Body of pancreas (tissue), 4 donors: ENCODE measurements around the gene CHCHD2. TPM values are rescaled to one million over a fixed set of nuclear protein-coding genes. Genes with fewer than 3 reads are reported as not detected.
"Not testable (repeated sequence)": the region's sequence is repeated elsewhere in the genome, so short reads cannot be mapped to it uniquely, and the experiment has no call there.

Experiments used
- ATAC-seq: fragments of 150-250 bp; one replicate; pipeline ENCODE4 v1.9.1; 2016
- DNase-seq, 4 donors: peaks; one replicate each; pipeline ENCODE4 v3.0.0-alpha.2; 2019
- H3K27ac ChIP-seq, 4 donors: fragments of 200-600 bp; sonication (generic); 1 replicate in 3 of 4; 2 replicates in 1 of 4; pipeline versions ENCODE4 v1.5.1 to v1.6.1; 2016 to 2019; ENCODE audit warnings: mild to moderate bottlenecking in 1 of 4, mixed read lengths in 1 of 4, moderate library complexity in 1 of 4
- H3K27me3 ChIP-seq, 2 donors: fragments of 200-600 bp; sonication (generic); one replicate each; pipeline ENCODE4 v1.6.0; 2016; ENCODE audit warnings: mild to moderate bottlenecking in 1 of 2
- H3K36me3 ChIP-seq, 2 donors: fragments of 200-600 bp; sonication (generic); replicated peaks in 1 of 2; 2 replicates each; pipeline ENCODE4 v1.5.1; 2016; ENCODE audit warnings: low read depth in 2 of 2; ENCODE audit not compliant: insufficient read depth in 1 of 2
- H3K4me1 ChIP-seq: fragments of 200-600 bp; sonication (generic); one replicate; pipeline ENCODE4 v1.6.0; 2016
- H3K4me3 ChIP-seq, 2 donors: fragments of 200-600 bp; sonication (generic); 1 replicate in 1 of 2; 2 replicates in 1 of 2; pipeline ENCODE4 v1.5.1; 2016 to 2019
- H3K9me3 ChIP-seq, 3 donors: fragments of 200-600 bp; sonication (generic); 1 replicate in 2 of 3; 2 replicates in 1 of 3; pipeline ENCODE4 v1.5.1; 2016
- POLR2A ChIP-seq, 3 donors: fragments of 450-650 bp; IDR thresholded peaks; one replicate each; pipeline ENCODE4 v1.6.1; 2016; ENCODE audit warnings: antibody characterized with exemption in 3 of 3, mild to moderate bottlenecking in 2 of 3
- WGBS, 2 donors: methylation state at CpG; one replicate each; pipeline ENCODE4 v1.1.5; 2017; 5-methylcytosine and 5-hydroxymethylcytosine counted together
- intact Hi-C: fragments of 100-400 bp; cut with DNase I; formaldehyde crosslinking; loops from one replicate; pipeline ENCODE4 v1.15.1; 2023
- total RNA-seq, 2 donors: library from RNA; depleted of rRNA; stranded (reverse); fragments of >200 nt; gene quantifications; one replicate each; pipeline ENCODE4 v1.1.0, GENCODE V29; 2016
- TF ChIP-seq, protein P1 (sequence below), 7 experiments: fragments of 450-650 bp in 4 of 7; fragments of 200-600 bp in 3 of 7; sonication (generic) in 3 of 7; IDR thresholded peaks; one replicate each; pipeline ENCODE4 v1.5.1; 2016 to 2019; ENCODE audit warnings: antibody characterized with exemption in 7 of 7

CHCHD2 gene, protein sequence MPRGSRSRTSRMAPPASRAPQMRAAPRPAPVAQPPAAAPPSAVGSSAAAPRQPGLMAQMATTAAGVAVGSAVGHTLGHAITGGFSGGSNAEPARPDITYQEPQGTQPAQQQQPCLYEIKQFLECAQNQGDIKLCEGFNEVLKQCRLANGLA
- 100 to 1,000 TPM; 154 to 194 TPM for total RNA-seq

DNA sequence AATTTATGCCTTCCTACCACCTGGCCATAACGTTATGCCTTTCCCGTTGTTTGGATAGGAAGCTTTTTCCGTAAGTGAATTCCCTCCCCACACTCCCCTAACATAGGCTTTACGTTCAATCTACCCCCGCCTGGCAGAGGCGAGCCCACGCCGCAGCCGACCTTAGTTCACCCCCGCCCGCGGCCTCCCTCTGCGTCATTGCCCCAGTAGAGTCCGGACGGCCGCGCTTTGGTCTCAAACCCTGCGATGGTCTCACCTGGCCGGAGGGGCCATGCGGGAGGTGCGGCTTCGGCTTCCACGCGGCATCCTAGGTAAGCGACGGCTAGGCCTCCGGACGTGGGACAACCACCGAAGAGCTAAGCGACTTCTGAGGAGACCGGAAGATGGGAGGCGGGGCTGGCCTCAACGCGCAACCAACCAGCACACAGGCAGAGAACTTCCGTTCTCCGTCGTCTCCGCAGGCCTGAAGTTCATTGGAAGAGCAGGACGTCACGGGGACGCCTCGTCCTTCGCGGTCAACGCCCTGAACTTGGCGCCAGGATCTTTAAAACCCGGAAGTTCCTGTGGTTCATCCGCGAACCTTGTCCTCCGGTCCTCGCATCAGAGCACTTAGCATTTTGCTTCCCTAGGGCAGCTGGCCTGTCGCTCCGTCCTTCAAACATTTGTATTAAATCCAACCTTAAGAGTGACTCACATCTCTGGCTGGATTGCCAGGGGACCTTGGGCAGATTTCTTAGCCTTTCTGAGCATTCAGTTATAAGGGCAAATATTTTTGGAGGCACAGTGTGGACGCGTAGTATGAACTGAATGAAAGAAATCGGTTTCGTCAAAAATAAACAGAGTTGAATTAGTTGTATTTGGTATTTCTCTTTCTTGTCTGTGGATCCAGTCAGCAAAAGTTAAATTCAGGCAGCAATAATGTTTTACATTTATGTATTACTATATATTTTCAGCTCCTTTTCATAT lies at the start of gene CHCHD2:
Gene CHCHD2 (minus strand): TSS at position 369 of the 966 bp plus-strand sequence. CDS start 63 bp downstream, at position 306.
- peak within 1 kb of the TSS; percentile 69 to 97 (median 88) for H3K27ac ChIP-seq
- WGBS, 2 donors: 1 to 6% methylated on average over 13 to 57 of the region's 57 CpGs
- peaks cover 15% of the 10 kb centered on the region for H3K4me1 ChIP-seq
- peaks cover 15 to 19% of the 10 kb centered on the region in 2 donors for H3K36me3 ChIP-seq
- peak within 1 kb of the TSS; percentile 60 to 68 for H3K4me3 ChIP-seq
- DNase-seq: peak; percentile 97 to 99 (median 97)
- no peaks in the 10 kb centered on the region for H3K27me3 ChIP-seq
- peak; percentile 99 for ATAC-seq
- intact Hi-C loops: no loop called here
- TF ChIP-seq, protein P1, sequence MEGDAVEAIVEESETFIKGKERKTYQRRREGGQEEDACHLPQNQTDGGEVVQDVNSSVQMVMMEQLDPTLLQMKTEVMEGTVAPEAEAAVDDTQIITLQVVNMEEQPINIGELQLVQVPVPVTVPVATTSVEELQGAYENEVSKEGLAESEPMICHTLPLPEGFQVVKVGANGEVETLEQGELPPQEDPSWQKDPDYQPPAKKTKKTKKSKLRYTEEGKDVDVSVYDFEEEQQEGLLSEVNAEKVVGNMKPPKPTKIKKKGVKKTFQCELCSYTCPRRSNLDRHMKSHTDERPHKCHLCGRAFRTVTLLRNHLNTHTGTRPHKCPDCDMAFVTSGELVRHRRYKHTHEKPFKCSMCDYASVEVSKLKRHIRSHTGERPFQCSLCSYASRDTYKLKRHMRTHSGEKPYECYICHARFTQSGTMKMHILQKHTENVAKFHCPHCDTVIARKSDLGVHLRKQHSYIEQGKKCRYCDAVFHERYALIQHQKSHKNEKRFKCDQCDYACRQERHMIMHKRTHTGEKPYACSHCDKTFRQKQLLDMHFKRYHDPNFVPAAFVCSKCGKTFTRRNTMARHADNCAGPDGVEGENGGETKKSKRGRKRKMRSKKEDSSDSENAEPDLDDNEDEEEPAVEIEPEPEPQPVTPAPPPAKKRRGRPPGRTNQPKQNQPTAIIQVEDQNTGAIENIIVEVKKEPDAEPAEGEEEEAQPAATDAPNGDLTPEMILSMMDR (IDR thresholded peaks at IDR 0.05): no peak
- peak; percentile 89 to 97 (median 97) for TF ChIP-seq POLR2A (IDR thresholded peaks at IDR 0.05)
- H3K9me3 ChIP-seq: no peaks in the 10 kb centered on the region

DNA sequence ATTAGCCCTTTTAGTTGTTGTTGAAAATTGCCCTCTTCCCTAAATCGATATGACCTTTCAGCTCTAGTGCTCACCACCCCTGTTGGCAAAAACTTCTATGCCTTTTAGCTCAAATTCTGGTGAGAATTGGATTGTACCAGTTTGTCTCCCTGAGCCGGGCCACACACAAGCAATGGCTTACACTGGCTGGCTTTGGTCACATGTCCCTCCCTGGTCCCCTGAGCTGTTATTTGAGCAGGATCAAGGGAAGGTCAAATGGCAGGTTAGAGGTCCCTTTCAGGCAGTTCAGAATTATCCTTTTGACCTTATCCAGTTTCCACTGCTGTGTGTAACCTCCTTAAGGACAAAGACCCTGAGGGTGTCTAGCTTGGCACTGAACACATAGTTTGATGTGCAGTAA lies 24.8 kb upstream of the CHCHD2 start:
- H3K27ac ChIP-seq, H3K36me3 ChIP-seq, intact Hi-C loops, H3K4me3 ChIP-seq, H3K27me3 ChIP-seq, DNase-seq, H3K4me1 ChIP-seq, H3K9me3 ChIP-seq, ATAC-seq: not testable (repeated sequence)
- WGBS, 2 donors: 49 to 52% methylated on average over 2 of the region's 2 CpGs

DNA sequence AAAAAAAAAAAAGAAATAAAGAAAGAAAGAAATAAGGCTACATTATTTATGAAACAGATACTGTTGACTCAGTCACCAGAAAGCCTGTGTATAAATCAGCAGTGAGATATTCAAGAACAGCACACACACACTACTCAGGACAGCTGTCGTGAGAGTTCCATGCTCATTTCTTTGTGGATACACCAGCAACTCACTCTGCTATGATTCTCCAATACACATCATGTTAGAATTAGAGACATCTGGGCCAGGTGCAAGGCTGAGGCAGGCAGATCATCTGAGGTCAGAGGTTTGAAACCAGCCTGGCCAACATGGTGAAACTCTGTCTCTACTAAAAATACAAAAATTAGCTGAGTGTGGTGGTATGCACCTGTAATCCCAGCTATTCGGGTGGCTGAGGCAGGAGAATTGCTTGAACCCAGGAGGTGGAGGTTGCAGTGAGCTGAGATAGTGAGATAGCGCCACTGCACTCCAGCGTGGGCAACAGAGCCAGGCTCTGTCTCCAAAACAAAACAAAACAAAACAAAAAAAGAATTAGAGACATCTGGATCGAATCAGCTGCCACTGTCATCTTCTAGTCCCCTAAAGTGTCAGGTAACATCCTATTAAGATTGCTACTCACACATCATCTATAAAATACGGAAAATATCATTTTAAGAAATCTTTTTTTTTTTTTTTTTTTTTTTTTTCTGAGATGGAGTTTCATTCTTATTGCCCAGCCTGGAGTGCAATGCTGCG lies 21.1 kb upstream of the CHCHD2 start:
- Histone ChIP-seq H3K27ac (no peak overlapping the region), H3K36me3 (no peaks in the 10 kb centered on the region), H3K9me3 (no peaks in the 10 kb centered on the region), H3K4me3 (no peak overlapping the region), H3K27me3 (no peaks in the 10 kb centered on the region), H3K4me1 (no peaks in the 10 kb centered on the region)
- 71 to 79% methylated on average over 7 of the region's 7 CpGs for WGBS, 2 donors
- no peak for TF ChIP-seq POLR2A (IDR thresholded peaks at IDR 0.05)
- TF ChIP-seq, protein P1 (IDR thresholded peaks at IDR 0.05): no peak
- ATAC-seq: no peak
- intact Hi-C loops: no loop called here
- no peak for DNase-seq

DNA sequence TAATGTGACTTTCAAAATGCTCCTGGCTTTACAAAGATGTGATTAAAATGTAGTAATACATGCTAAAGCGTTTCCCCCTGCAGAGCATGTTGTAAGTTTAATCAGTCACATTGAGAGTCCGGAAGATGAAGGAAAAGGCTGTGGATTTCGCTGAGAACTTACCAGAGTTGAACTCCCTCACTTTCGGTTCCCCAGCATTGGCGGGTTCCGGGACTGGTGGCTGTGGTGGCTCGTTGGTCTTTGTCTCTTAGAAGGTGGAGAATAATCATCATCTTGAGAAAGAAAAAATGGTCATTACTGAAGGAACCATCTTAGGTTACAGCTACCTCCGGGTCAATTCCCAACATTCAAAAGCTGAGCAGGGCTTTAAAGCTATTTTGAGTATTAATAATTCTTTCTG lies 19.6 kb upstream of the CHCHD2 start:
- H3K9me3 ChIP-seq: no peaks in the 10 kb centered on the region
- H3K27me3 ChIP-seq: no peaks in the 10 kb centered on the region
- no peaks in the 10 kb centered on the region for H3K4me1 ChIP-seq
- TF ChIP-seq, protein P1 (IDR thresholded peaks at IDR 0.05): no peak
- TF ChIP-seq POLR2A (IDR thresholded peaks at IDR 0.05): no peak
- H3K36me3 ChIP-seq: no peaks in the 10 kb centered on the region
- DNase-seq: no peak
- intact Hi-C loops: no loop called here
- no peak for ATAC-seq
- H3K27ac ChIP-seq: no peak overlapping the region
- no peak overlapping the region for H3K4me3 ChIP-seq
- 58 to 70% methylated on average over 8 of the region's 8 CpGs for WGBS, 2 donors

DNA sequence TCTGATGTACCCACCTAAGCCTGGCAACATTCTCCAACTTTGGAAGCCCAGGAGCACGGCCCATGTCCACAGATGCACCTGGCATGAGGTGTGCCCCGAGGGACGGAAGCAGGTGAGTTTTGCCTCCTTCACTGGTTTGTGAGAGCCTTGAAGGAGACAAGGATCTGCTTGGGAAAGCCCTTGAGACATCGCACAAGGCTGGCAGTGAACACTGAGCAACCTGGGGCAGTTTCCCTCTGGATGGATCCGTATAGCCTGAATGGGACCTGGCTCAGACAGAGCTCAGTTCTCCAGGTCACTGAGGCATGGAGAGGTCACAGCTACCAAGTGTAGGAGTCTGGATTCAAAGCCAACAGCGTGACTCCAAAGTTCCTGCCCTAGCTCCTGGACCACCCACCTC lies 18.7 kb upstream of the CHCHD2 start:
- 65 to 77% methylated on average over 3 to 6 of the region's 6 CpGs for WGBS, 2 donors
- no peaks in the 10 kb centered on the region for H3K4me1 ChIP-seq
- DNase-seq: no peak
- intact Hi-C loops: no loop called here
- no peak overlapping the region for H3K4me3 ChIP-seq
- no peaks in the 10 kb centered on the region for H3K36me3 ChIP-seq
- H3K9me3 ChIP-seq: no peaks in the 10 kb centered on the region
- TF ChIP-seq POLR2A (IDR thresholded peaks at IDR 0.05): no peak
- TF ChIP-seq, protein P1 (IDR thresholded peaks at IDR 0.05): no peak
- no peaks in the 10 kb centered on the region for H3K27me3 ChIP-seq
- ATAC-seq: no peak
- no peak overlapping the region for H3K27ac ChIP-seq
